HepG2 (cell line): ENCODE results near the gene SAMM50. TPM values are rescaled to one million over a fixed set of nuclear protein-coding genes. Genes with fewer than 3 reads are reported as not detected.
"Not testable (repeated sequence)": the region's sequence is repeated elsewhere in the genome, so short reads cannot be mapped to it uniquely, and the experiment has no call there.

Source experiments
- ATAC-seq: fragments of 200-7000 bp; cut with Tn5 transposase; 3 replicates; pipeline ENCODE4 v1.9.1; 2020; ENCODE audit warnings: mild to moderate bottlenecking, moderate library complexity
- BruUV-seq: library from RNA; stranded (reverse); fragments of 400-500 nt; replicated peaks from 2 replicates; lab custom pipeline; 2021; lab: Mats Ljungman, UMichigan
- CTCF ChIA-PET: fragments of 300-600 bp; formaldehyde crosslinking; extraction: SDS; loops from one replicate; lab custom pipeline; 2021; ENCODE audit warnings: low total read pairs, inconsistent platforms, low intra/inter-chr PET ratio; lab: Yijun Ruan, JAX
- POLR2A ChIA-PET: fragments of 350-600 bp; sonication (Branson Sonifier 250); formaldehyde crosslinking; loops from one replicate; lab custom pipeline; 2020; ENCODE audit warnings: antibody characterized with exemption, inconsistent platforms; lab: Yijun Ruan, JAX
- DNase-seq: peaks from one replicate; pipeline ENCODE4 v3.0.0-alpha.2; 2015; ENCODE audit warnings: low spot score
- FAIRE-seq: peaks from 3 replicates; lab custom pipeline; 2011; peaks lifted over from hg19 to GRCh38; lab: Jason Lieb, UNC
- H2AFZ ChIP-seq: one replicate; pipeline ENCODE4 v1.6.1; 2011; ENCODE audit warnings: low read length, inconsistent platforms
- H3K27ac ChIP-seq: fragments of 300-600 bp; 3 replicates; pipeline ENCODE4 v1.8.0; 2011; ENCODE audit warnings: mixed run types, mild to moderate bottlenecking, mixed read lengths, low read length, inconsistent platforms; ENCODE audit not compliant: insufficient read depth; ENCODE audit errors: extremely low read length
- H3K27me3 ChIP-seq, 2 experiments: fragments of 200-600 bp in 1 of 2; 2 replicates in 1 of 2; 3 replicates in 1 of 2; pipeline versions ENCODE4 v1.6.0 to v1.8.0; 2011; ENCODE audit warnings: low read length in 2 of 2, mild to moderate bottlenecking in 2 of 2, moderate library complexity in 2 of 2, inconsistent platforms in 1 of 2; ENCODE audit not compliant: insufficient read depth in 2 of 2, control insufficient read depth in 1 of 2
- H3K36me3 ChIP-seq, 2 experiments: fragments of 200-600 bp in 1 of 2; replicated peaks in 1 of 2; 2 replicates in 1 of 2; 3 replicates in 1 of 2; pipeline versions ENCODE4 v1.5.1 to v1.8.0; 2011; ENCODE audit warnings: low read length in 2 of 2, inconsistent platforms in 1 of 2; ENCODE audit not compliant: insufficient read depth in 2 of 2, control insufficient read depth in 1 of 2
- H3K4me1 ChIP-seq: 2 replicates; pipeline ENCODE4 v1.5.1; 2012; ENCODE audit warnings: low read length, inconsistent platforms; ENCODE audit not compliant: insufficient read depth
- H3K4me2 ChIP-seq: 2 replicates; pipeline ENCODE4 v1.6.0; 2011; ENCODE audit warnings: low read depth, low read length, inconsistent platforms
- H3K4me3 ChIP-seq, 3 experiments: fragments of 200-600 bp in 1 of 3; sonication (generic), shearing (Covaris generic) in 1 of 3; replicated peaks in 1 of 3; 2 replicates each; pipeline ENCODE4 v1.5.1; 2011 to 2016; ENCODE audit warnings: low read length in 3 of 3, inconsistent platforms in 2 of 3, low read depth in 2 of 3, mild to moderate bottlenecking in 2 of 3, control low read depth in 1 of 3, mixed read lengths in 1 of 3; ENCODE audit not compliant: insufficient read depth in 1 of 3
- H3K79me2 ChIP-seq: one replicate; pipeline ENCODE4 v1.6.1; 2011; ENCODE audit warnings: low read length, inconsistent platforms; ENCODE audit not compliant: insufficient read depth
- H3K9ac ChIP-seq: 2 replicates; pipeline ENCODE4 v1.6.0; 2011; ENCODE audit warnings: mild to moderate bottlenecking, low read depth, low read length, inconsistent platforms; ENCODE audit not compliant: insufficient read depth
- H3K9me3 ChIP-seq: 2 replicates; pipeline ENCODE4 v1.5.1; 2012; ENCODE audit warnings: mild to moderate bottlenecking, low read length
- H4K20me1 ChIP-seq: 2 replicates; pipeline ENCODE4 v1.6.0; 2011; ENCODE audit warnings: inconsistent platforms, mild to moderate bottlenecking, low read length, moderate library complexity; ENCODE audit not compliant: insufficient read depth
- KIAA2018 ChIP-seq: sonication (generic); formaldehyde crosslinking; IDR thresholded peaks from 2 replicates; pipeline ENCODE4 v1.5.0; 2020; ENCODE audit warnings: mild to moderate bottlenecking, missing genetic modification reagents, borderline replicate concordance
- SETDB1 ChIP-seq: sonication (generic); formaldehyde crosslinking; IDR thresholded peaks from 2 replicates; pipeline ENCODE4 v1.5.1; 2020; ENCODE audit warnings: missing genetic modification reagents, mild to moderate bottlenecking, borderline replicate concordance
- WGBS: methylation state at CpG from one replicate; pipeline ENCODE4 v1.1.6; 2017; ENCODE audit warnings: low lambda C conversion rate; 5-methylcytosine and 5-hydroxymethylcytosine counted together
- in situ Hi-C: cut with HindIII; loops from 2 replicates; pipeline ENCODE4 v1.10.0; 2017; ENCODE audit warnings: low pct_unique_long_range_greater_than_20kb; ENCODE audit not compliant: extremely low pct_ligation_motif_present
- intact Hi-C: fragments of 100-400 bp; cut with micrococcal nuclease; formaldehyde crosslinking; loops from one replicate; pipeline ENCODE4 v1.10.0; 2022; ENCODE audit not compliant: unreplicated experiment
- polyA plus RNA-seq, 8 experiments: library from polyadenylated mRNA; depleted of rRNA in 3 of 8; stranded (reverse) in 7 of 8; unstranded in 1 of 8; fragments of >200 nt; fragmentation: Illumina TruSeq in 4 of 8; extraction: Trizol in 4 of 8; gene quantifications; 2 replicates each; pipeline versions ENCODE4 v1.2.1 to v1.2.3, GENCODE V29; 2011 to 2016; ENCODE audit warnings: low read depth in 4 of 8, missing spikeins in 1 of 8, mixed read lengths in 1 of 8; ENCODE audit not compliant: insufficient read depth in 1 of 8
- total RNA-seq, 5 experiments: library from RNA; depleted of rRNA; stranded (reverse); fragments of >200 nt; fragmentation: Illumina TruSeq; extraction: Trizol; gene quantifications; 2 replicates each; pipeline ENCODE4 v1.2.3, GENCODE V29; 2016; ENCODE audit warnings: low read depth in 1 of 5

Gene SAMM50
- total and polyA plus RNA-seq, 2 of the 13 experiments (the other 11 are each of a cell fraction or from before 2014, with no cell fraction given) = 34.7 to 63.4 TPM

GRCh38 chr22:44014241-44014640 is 59.0 kb downstream of the SAMM50 start (continued):
- no peak for TF ChIP-seq KIAA2018 (CRISPR knock-in tag)
- TF ChIP-seq SETDB1 = no peak

DNA sequence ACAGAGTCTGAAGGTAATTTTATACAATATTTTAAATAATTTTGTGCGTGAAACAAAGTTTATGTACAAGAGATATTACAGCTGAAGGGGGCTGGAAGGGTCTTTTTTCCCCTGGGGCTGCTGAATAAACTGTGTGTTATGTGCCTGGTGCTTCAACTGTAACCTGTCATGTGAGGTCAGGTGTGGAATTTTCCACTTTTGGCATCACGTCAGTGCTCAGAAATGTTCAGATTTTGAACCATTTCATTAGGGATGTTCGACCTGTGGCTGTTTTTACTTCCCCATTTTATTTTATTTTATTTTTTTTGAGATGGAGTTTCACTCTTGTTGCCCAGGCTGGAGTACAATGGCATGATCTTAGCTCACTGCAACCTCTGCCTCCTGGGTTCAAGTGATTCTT is 61.3 kb downstream of the SAMM50 start:
- intact Hi-C loops, H3K27ac ChIP-seq, H3K27me3 ChIP-seq, DNase-seq, ATAC-seq, BruUV-seq, H2AFZ ChIP-seq, H4K20me1 ChIP-seq, H3K9ac ChIP-seq, H3K9me3 ChIP-seq, FAIRE-seq, POLR2A ChIA-PET, H3K4me3 ChIP-seq, H3K4me2 ChIP-seq, H3K79me2 ChIP-seq, H3K4me1 ChIP-seq, CTCF ChIA-PET, in situ Hi-C loops, H3K36me3 ChIP-seq: not testable (repeated sequence)
- whole genome bisulfite sequencing = 65% methylated on average over 3 of the region's 3 CpGs
